Parathyroid adenoma (tissue), 2 donors: ENCODE data around the gene NHLH1.
A peak's percentile ranks its signal among the peaks of the same experiment; 100 is the strongest.

Experiments
- H2AFZ ChIP-seq: fragments of 300-600 bp; sonication (generic); one replicate; pipeline ENCODE4 v1.7.0; 2017; ENCODE audit warnings: antibody characterized with exemption, mild to moderate bottlenecking
- H3K27ac ChIP-seq: fragments of 300-600 bp; sonication (generic); one replicate; pipeline ENCODE4 v1.7.0; 2017
- H3K27me3 ChIP-seq: fragments of 300-600 bp; sonication (generic); one replicate; pipeline ENCODE4 v1.7.0; 2017; ENCODE audit warnings: low read length; ENCODE audit not compliant: control insufficient read depth, insufficient read depth
- H3K36me3 ChIP-seq: fragments of 300-600 bp; sonication (generic); one replicate; pipeline ENCODE4 v1.7.0; 2017; ENCODE audit warnings: low read length; ENCODE audit not compliant: control insufficient read depth, insufficient read depth
- H3K4me1 ChIP-seq: fragments of 300-600 bp; sonication (generic); one replicate; pipeline ENCODE4 v1.7.0; 2017; ENCODE audit warnings: control low read depth
- H3K4me2 ChIP-seq: fragments of 300-600 bp; sonication (generic); one replicate; pipeline ENCODE4 v1.7.0; 2017; ENCODE audit warnings: low read length
- H3K4me3 ChIP-seq: fragments of 300-600 bp; sonication (generic); one replicate; pipeline ENCODE4 v1.7.0; 2017; ENCODE audit warnings: low read depth, low read length
- H3K79me2 ChIP-seq: fragments of 300-600 bp; sonication (generic); one replicate; pipeline ENCODE4 v1.7.0; 2017; ENCODE audit warnings: control low read depth
- H3K9ac ChIP-seq: fragments of 300-600 bp; sonication (generic); one replicate; pipeline ENCODE4 v1.7.0; 2017; ENCODE audit warnings: mild to moderate bottlenecking
- H3K9me3 ChIP-seq: fragments of 300-600 bp; sonication (generic); one replicate; pipeline ENCODE4 v1.7.0; 2017; ENCODE audit warnings: low read length; ENCODE audit not compliant: control insufficient read depth
- TF ChIP-seq, protein P1 (sequence below): fragments of 300-600 bp; sonication (generic); IDR thresholded peaks from one replicate; pipeline ENCODE4 v1.7.0; 2017; ENCODE audit warnings: antibody characterized with exemption, mild to moderate bottlenecking
- donor health status: primary hyperparathyroidism.

The NHLH1 gene

DNA sequence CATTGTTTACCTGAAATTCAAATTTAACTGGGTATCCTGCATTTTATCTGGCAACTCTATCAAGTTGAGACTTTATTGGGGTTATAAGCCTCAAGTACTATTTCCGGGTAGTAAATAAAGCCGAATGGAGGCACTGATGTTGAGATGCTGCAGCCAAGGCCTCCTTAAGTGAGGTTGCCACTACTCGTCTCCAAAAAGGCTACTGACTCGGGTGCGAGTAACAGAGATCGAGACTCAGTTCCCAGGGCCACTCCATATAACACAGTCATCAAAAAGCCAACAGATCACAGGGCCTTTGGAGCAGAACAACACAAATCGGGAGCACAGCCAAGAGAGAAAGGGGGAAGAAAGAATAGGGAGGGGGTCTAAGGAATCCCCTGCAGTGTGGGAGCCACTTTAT, 24.3 kb upstream of the NHLH1 start:
- H3K9me3 ChIP-seq: no peaks in the 10 kb centered on the region
- H3K9ac ChIP-seq: no peak overlapping the region
- H3K79me2 ChIP-seq: peaks cover 11% of the 10 kb centered on the region
- H2AFZ ChIP-seq: peak overlapping the region; percentile 91
- peak overlapping the region; percentile 93 for H3K4me2 ChIP-seq
- TF ChIP-seq, protein P1, sequence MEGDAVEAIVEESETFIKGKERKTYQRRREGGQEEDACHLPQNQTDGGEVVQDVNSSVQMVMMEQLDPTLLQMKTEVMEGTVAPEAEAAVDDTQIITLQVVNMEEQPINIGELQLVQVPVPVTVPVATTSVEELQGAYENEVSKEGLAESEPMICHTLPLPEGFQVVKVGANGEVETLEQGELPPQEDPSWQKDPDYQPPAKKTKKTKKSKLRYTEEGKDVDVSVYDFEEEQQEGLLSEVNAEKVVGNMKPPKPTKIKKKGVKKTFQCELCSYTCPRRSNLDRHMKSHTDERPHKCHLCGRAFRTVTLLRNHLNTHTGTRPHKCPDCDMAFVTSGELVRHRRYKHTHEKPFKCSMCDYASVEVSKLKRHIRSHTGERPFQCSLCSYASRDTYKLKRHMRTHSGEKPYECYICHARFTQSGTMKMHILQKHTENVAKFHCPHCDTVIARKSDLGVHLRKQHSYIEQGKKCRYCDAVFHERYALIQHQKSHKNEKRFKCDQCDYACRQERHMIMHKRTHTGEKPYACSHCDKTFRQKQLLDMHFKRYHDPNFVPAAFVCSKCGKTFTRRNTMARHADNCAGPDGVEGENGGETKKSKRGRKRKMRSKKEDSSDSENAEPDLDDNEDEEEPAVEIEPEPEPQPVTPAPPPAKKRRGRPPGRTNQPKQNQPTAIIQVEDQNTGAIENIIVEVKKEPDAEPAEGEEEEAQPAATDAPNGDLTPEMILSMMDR: no peak
- peak overlapping the region; percentile 97 for H3K4me3 ChIP-seq
- H3K27ac ChIP-seq: peak overlapping the region; percentile 75
- no peaks in the 10 kb centered on the region for H3K27me3 ChIP-seq
- no peaks in the 10 kb centered on the region for H3K36me3 ChIP-seq
- peaks cover 2% of the 10 kb centered on the region for H3K4me1 ChIP-seq

- peak within 1 kb of the TSS; percentile 93 for H3K4me2 ChIP-seq
- no peaks in the 10 kb centered on the region for H3K9me3 ChIP-seq
- H2AFZ ChIP-seq: peak within 1 kb of the TSS; percentile 91
- peak within 1 kb of the TSS; percentile 75 for H3K27ac ChIP-seq
- TF ChIP-seq, protein P1: peak; percentile 15
- H3K36me3 ChIP-seq: no peaks in the 10 kb centered on the region
- H3K4me3 ChIP-seq: peak within 1 kb of the TSS; percentile 97
- H3K9ac ChIP-seq: peak within 1 kb of the TSS; percentile 47
- H3K27me3 ChIP-seq: no peaks in the 10 kb centered on the region
- H3K79me2 ChIP-seq: peaks cover 11% of the 10 kb centered on the region
- H3K4me1 ChIP-seq: peaks cover 2% of the 10 kb centered on the region
Measured at GRCh38 chr1:160342953-160343869, 23.7 kb upstream of the NHLH1 start, which contains the start of the genes COPA and NCSTN. Gene COPA, minus strand, starts transcription at chr1:160343250. Its CDS starts 80 bp downstream, at chr1:160343170. Gene NCSTN, plus strand, starts transcription at chr1:160343383. Its CDS starts 14 bp downstream, at chr1:160343397.

DNA sequence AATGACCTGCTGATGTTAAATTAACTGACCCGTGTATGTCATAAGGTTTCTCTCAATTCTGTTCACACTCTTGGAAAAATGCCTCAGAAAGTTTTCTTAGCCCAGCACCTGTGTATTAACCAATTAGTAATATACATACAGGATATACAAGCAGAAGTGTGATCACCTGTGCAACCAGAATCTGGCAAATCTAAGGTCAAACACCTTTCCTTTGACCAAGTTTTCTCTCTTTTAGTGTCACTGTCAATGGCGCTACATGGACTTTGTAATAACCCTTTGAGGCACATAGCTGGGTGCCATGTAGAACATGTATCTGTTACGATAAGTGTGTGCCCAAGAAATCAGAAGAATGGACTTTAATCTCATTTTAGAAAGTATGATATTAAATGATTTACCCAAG, 22.6 kb upstream of the NHLH1 start:
- no peaks in the 10 kb centered on the region for H3K36me3 ChIP-seq
- no peaks in the 10 kb centered on the region for H3K27me3 ChIP-seq
- peak overlapping the region; percentile 91 for H2AFZ ChIP-seq
- peaks cover 2% of the 10 kb centered on the region for H3K4me1 ChIP-seq
- H3K9me3 ChIP-seq: no peaks in the 10 kb centered on the region
- TF ChIP-seq, protein P1: no peak
- H3K79me2 ChIP-seq: peaks cover 11% of the 10 kb centered on the region
- no peak overlapping the region for H3K27ac ChIP-seq
- H3K4me3 ChIP-seq: peak overlapping the region; percentile 97
- H3K4me2 ChIP-seq: peak overlapping the region; percentile 93
- H3K9ac ChIP-seq: no peak overlapping the region

DNA sequence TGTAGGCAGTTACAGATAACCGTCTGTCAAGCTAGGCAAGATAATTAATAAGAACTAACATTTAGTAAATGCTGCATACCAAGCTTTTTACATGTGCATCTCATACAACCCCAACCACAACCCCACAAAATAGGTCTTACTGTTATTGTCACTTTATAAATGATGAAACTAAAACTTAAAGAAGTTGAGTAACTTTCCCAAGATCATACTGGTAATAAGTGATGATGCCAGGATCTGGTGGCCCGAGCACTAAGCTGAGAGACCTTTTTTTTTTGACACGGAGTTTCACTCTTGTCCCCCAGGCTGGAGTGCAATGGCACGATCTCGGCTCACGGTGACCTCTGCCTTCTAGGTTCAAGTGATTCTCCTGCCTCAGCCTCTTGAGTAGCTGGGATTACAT, 21.9 kb upstream of the NHLH1 start:
- no peak overlapping the region for H3K9ac ChIP-seq
- no peak overlapping the region for H3K4me3 ChIP-seq
- TF ChIP-seq, protein P1: no peak
- no peaks in the 10 kb centered on the region for H3K9me3 ChIP-seq
- H3K4me1 ChIP-seq: peaks cover 2% of the 10 kb centered on the region
- H2AFZ ChIP-seq: no peak overlapping the region
- H3K27me3 ChIP-seq: no peaks in the 10 kb centered on the region
- H3K79me2 ChIP-seq: peaks cover 11% of the 10 kb centered on the region
- no peaks in the 10 kb centered on the region for H3K36me3 ChIP-seq
- H3K27ac ChIP-seq: no peak overlapping the region
- H3K4me2 ChIP-seq: no peak overlapping the region
